ENCODE measurements around the gene FMNL1.
A peak's percentile ranks its signal among the peaks of the same experiment; 100 is the strongest.

The FMNL1 gene

GRCh38 chr17:45273551-45273957 lies 51.9 kb downstream of the FMNL1 start:
- no peak for FAIRE-seq
- no peak for DNase-seq (ENCODE audit: extremely low spot score, insufficient read length, low read depth)

DNA sequence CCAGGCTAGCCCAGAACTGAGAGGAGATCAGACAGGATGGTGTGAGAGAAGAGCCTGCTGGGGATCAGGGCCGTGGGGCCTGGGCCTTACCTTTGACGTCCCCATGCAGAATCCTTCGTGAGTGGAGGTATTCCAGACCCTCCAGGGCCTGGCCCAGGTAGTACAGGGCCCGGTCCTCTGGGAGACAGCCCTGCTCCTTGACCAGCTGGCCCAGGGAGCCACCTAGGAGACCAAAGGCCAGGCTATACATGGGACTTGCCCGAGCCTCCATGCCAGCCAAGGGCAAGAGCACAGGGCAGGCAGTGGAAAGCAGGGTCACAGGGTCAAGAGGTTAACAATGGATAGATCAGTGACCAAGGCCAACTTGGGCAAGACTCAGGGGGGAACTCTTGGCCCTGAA lies 52.3 kb downstream of the FMNL1 start:
- no peak for DNase-seq (ENCODE audit: extremely low spot score, insufficient read length, low read depth)
- no peak for FAIRE-seq

GRCh38 chr17:45276031-45276430 lies 54.3 kb downstream of the FMNL1 start:
- DNase-seq (ENCODE audit: extremely low spot score, insufficient read length, low read depth) = no peak
- no peak for FAIRE-seq

- DNase-seq (ENCODE audit: extremely low spot score, insufficient read length, low read depth) (peak; percentile 75), FAIRE-seq (peak; percentile 95)
These were observed 55.6 kb downstream of the FMNL1 start for GRCh38 chr17:45277216-45277849.

DNA sequence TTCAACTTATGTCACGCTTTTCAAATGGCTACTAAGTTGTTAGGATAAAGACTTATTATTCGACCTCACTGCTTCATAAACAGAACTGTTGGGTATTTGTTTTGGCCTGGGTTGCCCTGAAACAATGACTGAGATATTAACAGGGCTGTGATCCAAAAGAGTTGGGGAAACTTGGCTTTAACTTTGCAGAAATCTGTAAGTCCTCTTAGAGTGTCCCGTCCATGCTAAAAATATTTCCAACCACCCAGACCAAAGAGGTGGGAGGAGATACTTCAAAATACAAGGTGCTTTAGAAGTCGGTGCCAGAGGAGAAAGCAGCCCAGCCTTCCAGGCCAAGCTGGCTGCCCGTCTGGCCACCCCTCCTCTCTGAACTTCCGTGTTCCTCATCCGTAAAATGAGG lies 56.3 kb downstream of the FMNL1 start:
- FAIRE-seq = no peak
- DNase-seq (ENCODE audit: extremely low spot score, insufficient read length, low read depth) = no peak

DNA sequence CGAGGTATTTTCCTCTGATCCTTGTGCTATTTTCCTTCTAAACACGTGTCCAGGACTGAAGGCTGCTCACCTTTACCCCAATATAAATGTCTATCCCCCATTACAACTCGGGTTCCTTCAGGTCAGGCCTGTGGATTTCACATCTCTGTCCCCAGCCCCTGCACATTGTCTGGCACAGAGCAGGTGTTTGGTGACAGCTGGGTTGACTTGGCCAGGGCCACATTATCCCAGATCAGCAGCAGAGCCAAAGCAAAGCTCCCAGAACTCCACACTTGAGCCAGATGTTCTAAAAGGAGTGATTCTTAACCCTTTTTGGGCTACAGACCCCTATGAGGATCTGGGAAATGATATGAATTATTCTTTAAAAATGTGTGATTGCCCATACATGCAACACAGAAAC lies 58.2 kb downstream of the FMNL1 start:
- DNase-seq (ENCODE audit: extremely low spot score, insufficient read length, low read depth) = no peak
- no peak for FAIRE-seq

- FAIRE-seq = no peak
- DNase-seq (ENCODE audit: extremely low spot score, insufficient read length, low read depth) = no peak
These were observed 61.3 kb downstream of the FMNL1 start for GRCh38 chr17:45282683-45283644.

GRCh38 chr17:45283711-45284110 lies 62.0 kb downstream of the FMNL1 start:
- DNase-seq (ENCODE audit: extremely low spot score, insufficient read length, low read depth) (no peak), FAIRE-seq (no peak)

DNA sequence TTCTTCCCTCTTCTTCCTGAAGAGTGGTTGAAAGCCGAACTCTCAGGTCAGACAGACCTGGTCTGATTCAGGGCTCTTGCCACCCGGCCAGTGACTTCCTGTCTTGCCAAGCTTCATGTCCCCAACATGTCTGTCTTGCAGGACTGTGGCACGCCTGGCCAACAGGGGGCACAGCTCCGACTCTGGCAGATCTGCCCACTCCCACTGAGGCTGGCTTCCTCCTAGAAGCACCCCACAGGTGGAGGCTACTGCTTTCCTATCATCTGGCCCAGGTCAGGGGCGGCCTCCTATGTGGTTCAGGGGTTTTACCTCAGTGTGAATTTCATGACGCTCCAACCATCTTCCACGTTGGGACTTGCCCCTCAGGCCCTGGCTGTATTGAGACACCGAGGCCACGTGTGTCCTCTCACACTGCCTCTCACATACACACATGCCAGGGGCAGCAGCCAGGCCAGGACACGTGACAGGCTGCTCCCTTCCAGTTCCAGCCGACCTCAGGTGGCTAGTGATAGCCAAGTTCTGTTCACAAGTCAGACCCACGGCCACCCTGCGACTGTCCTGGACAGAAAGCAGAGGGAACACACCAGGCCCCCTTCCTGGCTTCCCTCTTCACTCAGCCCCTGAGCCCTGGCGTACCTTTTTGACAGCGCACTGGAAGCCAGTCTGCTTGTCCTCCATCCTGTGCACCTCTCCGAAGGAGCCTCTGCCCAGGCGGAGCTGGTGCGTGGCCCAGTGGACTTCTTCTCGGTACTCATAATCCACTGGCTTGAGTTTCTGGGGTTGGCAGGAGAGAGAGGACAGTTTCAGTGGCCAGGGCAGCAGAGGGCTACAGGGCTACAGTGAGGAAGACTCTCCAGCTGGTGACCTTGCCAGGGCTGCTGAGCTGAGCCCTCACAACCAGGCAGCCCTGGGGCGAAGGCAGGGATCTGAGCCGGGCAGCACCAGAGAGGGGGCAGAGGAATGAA lies 62.8 kb downstream of the FMNL1 start:
- DNase-seq (ENCODE audit: extremely low spot score, insufficient read length, low read depth) (no peak), FAIRE-seq (peak; percentile 64)

DNA sequence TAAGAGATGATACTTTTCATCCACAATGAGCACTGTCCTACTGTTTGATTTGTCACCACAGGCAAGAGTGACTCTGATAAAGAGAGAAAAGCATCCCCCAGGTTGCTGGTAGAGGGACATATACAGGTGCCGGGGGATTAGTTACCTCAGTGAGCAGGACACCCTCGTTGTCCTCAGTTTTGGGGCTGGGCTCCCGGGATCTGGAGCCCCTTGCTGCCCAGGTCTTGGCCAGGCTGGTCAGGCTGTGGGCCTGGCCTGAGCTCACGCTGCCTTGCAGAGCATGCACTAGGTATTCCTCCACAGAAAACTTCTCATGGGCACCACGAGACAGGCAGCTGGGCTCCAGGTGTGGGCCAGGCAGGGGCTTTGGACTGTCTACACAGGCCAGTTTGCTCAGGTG lies 64.6 kb downstream of the FMNL1 start:
- FAIRE-seq = no peak
- DNase-seq (ENCODE audit: extremely low spot score, insufficient read length, low read depth) = no peak

- DNase-seq (ENCODE audit: extremely low spot score, insufficient read length, low read depth) (no peak), FAIRE-seq (no peak)
These were observed 66.1 kb downstream of the FMNL1 start for GRCh38 chr17:45287526-45288500.

GRCh38 chr17:45288825-45289224 lies 67.1 kb downstream of the FMNL1 start:
- DNase-seq (ENCODE audit: extremely low spot score, insufficient read length, low read depth) = no peak
- no peak for FAIRE-seq

DNA sequence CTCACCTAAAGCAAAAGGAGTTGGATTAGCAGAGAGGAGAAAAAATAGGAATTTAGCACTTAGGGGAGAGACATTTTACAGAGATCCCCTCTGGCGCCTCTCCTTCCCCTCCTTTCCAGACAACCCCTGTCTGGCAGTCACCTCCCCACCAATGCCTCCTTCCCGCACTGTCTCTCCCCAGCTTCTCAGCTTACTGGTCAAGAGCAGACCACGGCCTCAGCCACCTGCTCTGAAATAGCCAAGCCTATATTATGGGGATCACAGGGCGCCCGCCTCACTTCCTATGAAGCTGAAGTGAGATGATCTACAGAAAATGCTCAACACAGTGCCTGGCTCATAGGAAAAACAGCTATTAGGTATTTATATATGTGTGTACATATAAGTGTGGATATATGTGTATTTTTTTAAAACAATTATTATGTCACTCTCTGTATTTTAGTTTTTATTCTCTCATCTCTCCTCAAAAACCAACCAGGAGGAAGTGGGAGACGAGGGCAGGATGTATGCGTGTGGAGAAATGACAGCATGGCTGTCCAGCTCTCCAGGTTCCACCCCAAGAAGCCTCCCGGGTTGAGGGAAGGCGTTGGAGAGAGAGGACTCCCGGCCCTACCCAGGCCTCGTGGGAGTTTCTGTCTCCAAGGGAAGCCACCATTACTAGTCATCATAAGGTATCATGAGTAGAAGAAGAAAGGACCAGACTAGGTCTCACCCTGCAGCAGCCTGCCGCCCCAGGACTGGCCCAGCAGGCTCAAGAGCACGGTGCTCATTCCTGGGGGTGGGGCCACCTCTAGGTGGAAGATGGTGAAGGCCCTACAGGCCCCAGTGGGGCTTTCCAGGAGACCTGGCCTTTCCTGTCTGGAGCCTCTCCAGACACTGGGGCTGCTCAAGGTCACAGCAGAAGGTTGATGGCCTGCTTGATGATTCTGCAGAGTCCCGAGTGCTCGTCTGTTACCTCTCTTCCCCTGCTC lies 67.9 kb downstream of the FMNL1 start:
- FAIRE-seq (no peak), DNase-seq (ENCODE audit: extremely low spot score, insufficient read length, low read depth) (no peak)

GRCh38 chr17:45290269-45290765 lies 68.6 kb downstream of the FMNL1 start:
- DNase-seq (ENCODE audit: extremely low spot score, insufficient read length, low read depth) = no peak
- no peak for FAIRE-seq

- DNase-seq (ENCODE audit: extremely low spot score, insufficient read length, low read depth) (no peak), FAIRE-seq (peak; percentile 73)
These were observed 69.6 kb downstream of the FMNL1 start for GRCh38 chr17:45291171-45291805.

- FAIRE-seq = no peak
- DNase-seq (ENCODE audit: extremely low spot score, insufficient read length, low read depth) = no peak
These were observed 71.2 kb downstream of the FMNL1 start for GRCh38 chr17:45292696-45293412.

All from GM18507 (cell line).